ENCODE measurements around the gene PLCD1.

PLCD1 gene

DNA sequence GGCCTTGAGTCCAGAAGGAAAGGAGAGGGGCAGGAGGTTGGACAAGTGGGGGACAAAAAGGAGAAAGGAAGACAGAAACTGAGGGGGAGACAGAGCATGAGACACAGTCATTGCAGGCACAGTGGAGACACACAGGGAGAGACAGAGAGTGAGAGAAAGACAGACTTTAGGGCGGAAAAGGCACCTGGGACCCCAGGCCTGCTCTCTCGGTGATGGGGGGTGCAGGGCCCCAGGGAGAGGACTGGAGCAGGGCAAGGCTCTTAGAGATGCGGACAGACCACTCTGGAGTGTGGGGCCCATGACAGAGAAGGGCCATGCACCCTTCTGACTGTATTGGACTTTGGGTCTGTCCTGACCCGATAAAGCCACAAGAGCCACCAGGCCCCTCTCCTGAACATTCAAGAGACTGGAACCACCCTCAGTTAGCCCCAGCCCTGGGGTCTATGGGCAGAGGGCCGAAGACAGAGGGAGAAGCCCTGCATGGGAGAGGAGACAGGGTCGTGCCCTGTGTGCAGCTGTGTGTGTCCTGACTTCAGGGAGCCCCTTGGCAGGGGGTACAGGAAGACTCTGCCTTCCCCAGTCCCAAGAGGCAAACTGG lies 12.5 kb downstream of the PLCD1 start:
- no peak for DNase-seq (ENCODE audit: low read depth, low spot score)

GRCh38 chr3:38016410-38016809 lies 13.0 kb downstream of the PLCD1 start:
- no peak for DNase-seq (ENCODE audit: low read depth, low spot score)

DNA sequence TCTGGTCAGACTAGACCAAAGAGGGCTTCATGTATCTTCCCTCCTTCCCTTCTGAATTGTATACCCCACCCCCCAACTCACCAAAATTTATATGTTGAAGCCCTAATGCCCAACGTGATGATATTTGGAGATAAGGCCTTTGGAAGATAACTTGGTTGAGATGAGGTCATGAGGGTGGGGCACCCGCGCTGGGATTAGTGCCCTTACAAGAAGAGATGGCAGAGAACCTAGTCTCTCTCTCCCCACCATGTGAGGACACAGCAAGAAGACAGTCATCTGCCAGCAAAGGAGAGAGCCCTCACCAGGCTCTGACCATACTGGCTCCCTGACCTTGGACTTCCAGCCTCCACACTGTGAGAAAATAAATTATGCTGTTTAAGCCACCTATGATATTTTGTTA lies 13.5 kb downstream of the PLCD1 start:
- DNase-seq (ENCODE audit: low read depth, low spot score) = no peak

DNA sequence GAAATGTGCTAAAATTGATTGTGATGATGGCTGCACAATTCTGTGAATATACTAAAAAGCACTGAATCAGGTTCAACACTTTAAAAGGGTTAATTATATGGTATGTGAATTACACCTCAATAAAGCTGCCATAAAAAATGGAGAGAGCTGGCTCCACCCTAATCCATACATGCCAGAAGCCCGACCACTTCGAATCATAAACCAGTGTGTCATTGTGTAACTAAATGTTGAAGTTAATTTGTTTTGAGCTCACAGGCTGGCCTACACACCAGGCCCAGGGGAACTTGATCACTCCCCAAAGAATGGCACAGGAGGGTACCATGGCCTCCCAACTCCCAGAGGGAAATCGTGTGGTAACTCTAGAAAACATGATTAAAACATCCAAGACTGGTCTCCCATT lies 14.0 kb downstream of the PLCD1 start:
- DNase-seq (ENCODE audit: low read depth, low spot score) = no peak

- no peak for DNase-seq (ENCODE audit: low read depth, low spot score)
Measured at GRCh38 chr3:38011111-38011510, 18.3 kb downstream of the PLCD1 start.

DNA sequence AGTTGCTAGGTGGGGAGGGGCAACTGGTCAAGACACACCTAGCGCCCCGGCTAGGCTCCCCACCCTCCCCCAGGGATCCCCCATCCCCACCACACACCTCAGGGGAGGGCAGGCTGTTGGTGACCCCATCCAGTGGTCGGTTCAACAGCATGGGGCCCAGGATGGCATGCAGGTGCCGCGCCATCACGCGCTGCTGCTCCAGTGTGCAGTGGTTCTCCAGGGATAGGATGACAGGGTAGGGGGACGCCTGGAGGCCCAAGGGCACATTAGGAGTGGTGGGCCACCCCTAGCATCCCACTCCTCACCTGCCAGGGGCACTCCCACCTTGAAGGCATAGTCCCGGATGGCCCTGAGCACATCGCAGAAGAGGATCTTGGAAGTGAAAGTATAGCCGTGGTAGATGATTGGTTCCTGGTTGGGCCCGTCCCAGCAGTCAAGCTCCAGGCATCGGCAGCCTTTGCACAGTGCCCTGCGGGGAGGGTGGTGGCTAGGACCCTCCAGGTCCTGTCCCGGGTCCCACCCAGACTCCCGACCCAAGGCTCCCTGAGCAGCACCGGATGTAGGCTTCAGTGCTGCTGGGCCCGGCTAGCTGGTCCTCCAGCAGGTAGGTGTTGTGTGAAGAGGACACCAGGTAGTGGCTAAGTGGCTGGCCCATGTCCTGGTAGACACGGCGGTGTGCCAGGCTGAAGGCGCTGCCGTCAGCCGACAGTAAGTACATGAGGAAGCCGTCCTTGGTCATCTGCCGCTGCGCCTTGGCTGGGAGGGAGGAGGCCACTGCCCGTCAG lies 19.4 kb downstream of the PLCD1 start:
- DNase-seq (ENCODE audit: low read depth, low spot score) = no peak

- no peak for DNase-seq (ENCODE audit: low read depth, low spot score)
Measured at GRCh38 chr3:38008971-38009580, 20.4 kb downstream of the PLCD1 start.

- DNase-seq (ENCODE audit: low read depth, low spot score) = no peak
Measured at GRCh38 chr3:38008191-38008701, 21.2 kb downstream of the PLCD1 start.

DNA sequence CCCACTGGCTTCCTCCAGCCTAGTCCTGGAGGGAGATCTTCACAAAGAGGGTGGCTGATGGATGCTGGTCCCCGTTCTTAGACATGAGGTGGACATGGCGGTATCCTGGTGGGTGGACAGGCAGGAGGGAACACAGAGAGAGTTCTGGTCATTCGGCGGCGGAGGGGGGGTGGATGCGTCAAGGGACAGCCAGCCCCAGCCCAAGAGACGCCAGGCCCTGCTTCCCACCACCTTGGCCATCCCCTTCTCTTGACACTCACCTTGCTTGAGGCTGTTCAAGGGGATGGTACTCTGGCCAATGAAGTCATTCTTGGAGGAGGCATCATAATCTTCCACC lies 21.7 kb downstream of the PLCD1 start:
- DNase-seq (ENCODE audit: low read depth, low spot score) = no peak

DNA sequence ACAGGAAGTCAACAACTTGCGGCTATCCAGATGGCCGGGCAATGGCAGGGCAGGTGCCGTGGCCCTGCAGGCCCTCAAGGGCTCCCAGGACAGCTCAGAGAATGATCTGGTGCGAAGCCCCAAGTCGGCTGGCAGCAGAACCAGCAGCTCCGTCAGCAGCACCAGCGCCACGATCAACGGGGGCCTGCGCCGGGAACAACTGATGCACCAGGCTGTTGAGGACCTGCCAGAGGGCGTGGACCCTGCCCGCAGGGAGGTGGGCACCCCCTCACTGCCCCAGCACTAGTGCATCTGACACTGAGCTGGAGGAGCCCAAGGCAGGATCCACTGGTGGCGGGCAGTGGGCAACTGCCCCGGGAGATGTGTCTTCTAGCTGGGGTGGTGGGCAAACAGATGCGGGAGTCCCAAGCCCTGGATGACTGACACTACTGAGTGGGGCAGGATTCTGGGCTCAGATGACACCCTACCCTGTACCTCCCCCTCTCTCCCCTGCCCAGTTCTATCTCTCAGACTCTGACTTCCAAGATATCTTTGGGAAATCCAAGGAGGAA lies 22.9 kb downstream of the PLCD1 start:
- no peak for DNase-seq (ENCODE audit: low read depth, low spot score)

DNA sequence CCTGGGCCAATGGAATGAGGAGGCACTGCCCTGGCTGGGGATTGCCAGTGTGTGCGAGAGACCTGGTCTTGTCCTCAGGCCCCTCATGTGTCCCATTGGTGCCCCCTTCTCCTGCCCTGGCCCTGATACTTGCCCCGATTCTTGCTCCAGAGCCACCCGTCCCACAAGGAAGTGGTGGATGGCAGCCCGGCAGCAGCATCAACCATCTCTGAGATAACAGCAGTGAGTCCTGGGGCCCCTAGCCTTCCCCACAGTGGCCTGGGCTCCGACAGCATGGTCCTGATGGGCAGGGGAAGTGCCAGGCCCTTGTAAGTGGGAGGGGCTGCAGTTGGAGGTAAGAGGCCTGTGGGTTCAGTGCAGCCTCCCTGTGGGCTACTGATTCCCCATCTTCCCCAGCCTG lies 23.4 kb downstream of the PLCD1 start:
- DNase-seq (ENCODE audit: low read depth, low spot score) = no peak

GRCh38 chr3:38005076-38006020 lies 24.1 kb downstream of the PLCD1 start:
- DNase-seq (ENCODE audit: low read depth, low spot score) = no peak

GRCh38 chr3:38004415-38005075 lies 24.9 kb downstream of the PLCD1 start:
- DNase-seq (ENCODE audit: low read depth, low spot score) = peak; percentile 65

GRCh38 chr3:38003817-38004414 lies 25.5 kb downstream of the PLCD1 start:
- DNase-seq (ENCODE audit: low read depth, low spot score) = no peak

DNA sequence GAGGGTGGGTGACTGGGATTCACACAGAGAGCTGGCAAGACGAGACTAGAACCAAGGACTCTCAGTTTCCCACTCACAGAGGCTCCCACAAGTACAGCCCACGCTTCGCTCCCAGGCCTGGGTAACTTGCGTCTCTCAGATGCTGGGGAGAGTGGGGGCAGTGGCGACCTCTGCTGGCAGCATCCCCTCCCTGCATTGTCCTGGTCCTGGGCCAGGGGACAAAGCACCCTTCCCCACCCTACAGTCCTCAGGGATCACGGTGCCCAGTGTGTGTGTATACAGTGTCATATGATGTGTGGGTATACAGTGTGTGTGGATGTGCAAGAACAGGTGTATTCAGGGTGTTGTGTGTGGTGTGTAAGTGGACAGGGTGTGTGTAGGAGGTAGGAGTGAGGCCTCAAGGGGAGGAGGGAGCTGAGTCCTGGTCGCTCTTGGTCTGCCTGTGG lies 26.0 kb downstream of the PLCD1 start:
- DNase-seq (ENCODE audit: low read depth, low spot score) = peak; percentile 87

- DNase-seq (ENCODE audit: low read depth, low spot score) = no peak
Measured at GRCh38 chr3:38002940-38003339, 26.5 kb downstream of the PLCD1 start.

GRCh38 chr3:38002291-38002876 lies 27.1 kb downstream of the PLCD1 start:
- DNase-seq (ENCODE audit: low read depth, low spot score) = no peak

DNA sequence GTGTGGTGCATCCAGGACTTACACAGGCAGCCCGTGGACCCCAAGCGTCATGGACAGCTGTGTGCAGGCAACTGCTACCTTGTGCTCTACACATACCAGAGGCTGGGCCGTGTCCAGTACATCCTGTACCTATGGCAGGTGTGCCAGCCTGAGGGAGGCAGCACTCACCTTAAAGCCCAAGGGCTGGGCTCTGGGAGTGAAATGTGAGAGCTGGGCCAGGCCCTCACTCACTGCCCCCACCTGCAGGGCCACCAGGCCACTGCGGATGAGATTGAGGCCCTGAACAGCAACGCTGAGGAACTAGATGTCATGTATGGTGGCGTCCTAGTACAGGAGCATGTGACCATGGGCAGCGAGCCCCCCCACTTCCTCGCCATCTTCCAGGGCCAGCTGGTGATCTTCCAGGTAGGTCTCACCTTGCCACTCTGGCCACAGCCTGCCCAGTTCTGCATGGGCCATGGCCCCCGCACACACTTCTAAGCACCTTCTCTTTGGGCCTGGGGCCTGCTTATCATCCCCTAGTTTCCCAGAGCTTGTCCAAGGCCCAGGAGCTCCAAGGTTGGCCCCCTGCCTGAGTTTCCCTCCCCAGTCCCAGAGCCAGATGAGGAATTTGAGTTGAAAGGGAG lies 27.9 kb downstream of the PLCD1 start:
- peak; percentile 55 for DNase-seq (ENCODE audit: low read depth, low spot score)

- no peak for DNase-seq (ENCODE audit: low read depth, low spot score)
Measured at GRCh38 chr3:38000965-38001455, 28.4 kb downstream of the PLCD1 start.

Data from ELF-1 (cell line).